ENCODE data around the gene SDF2L1.
"Not testable (repeated sequence)": the region's sequence is repeated elsewhere in the genome, so short reads cannot be mapped to it uniquely, and the experiment has no call there.

SDF2L1 gene

DNA sequence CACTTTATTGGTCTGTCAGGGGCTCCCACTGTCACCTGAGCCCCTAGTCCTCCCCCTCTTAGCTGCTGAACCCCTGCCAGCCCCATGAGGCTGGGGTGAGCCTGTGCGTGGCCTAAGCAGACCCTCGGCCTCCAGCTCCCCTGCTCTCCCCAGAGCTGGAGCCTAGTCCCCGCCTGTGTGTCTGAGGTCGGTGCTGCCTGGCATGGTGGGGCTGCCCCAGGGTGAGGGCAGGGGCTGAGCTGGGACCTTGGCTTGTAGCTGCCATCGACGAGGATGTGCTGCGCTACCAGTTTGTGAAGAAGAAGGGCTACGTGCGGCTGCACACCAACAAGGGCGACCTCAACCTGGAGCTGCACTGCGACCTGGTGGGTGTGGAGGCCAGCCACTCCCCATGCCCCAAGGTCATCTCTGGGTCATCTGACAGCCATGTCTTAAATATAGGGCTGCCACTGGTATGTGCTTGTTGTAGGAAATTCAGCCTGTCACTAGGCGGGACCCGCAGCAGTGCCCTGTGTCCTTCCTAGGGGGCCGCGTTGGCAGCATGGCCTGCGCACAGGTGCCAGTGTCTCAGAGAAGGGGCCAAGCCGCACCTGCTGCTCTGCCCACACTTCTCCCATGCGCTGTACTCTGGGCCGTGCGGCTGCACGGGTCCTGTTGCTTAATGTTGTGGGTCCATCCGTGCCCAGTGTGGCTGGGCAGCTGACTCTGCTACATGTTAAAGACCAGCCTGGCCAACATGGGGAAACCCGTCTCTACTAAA lies 44.7 kb downstream of the SDF2L1 start:
- DNase-seq (ENCODE audit: low read depth, low spot score): no peak

- no peak for DNase-seq (ENCODE audit: low read depth, low spot score)
Observed at GRCh38 chr22:21687685-21688259, 45.7 kb downstream of the SDF2L1 start.

DNA sequence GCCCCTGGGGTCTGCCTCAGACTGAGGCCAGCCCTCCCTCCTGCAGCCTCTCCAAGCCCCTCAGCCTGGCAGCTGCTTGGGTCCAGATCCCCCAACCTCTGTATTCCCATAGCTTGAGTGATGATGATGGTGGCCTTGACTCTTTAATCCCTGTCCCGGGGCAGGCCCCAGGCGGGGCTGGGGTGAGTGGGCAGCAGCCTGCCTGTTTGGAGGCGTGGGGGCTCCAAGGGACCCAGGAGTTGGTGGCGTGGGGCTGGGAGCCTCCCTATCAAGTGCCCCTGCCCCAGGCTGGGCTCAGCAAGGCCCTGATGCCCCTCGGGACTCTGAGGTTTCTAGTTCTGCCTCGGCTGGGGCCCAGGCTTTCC lies 46.2 kb downstream of the SDF2L1 start:
- no peak for DNase-seq (ENCODE audit: low read depth, low spot score)

DNA sequence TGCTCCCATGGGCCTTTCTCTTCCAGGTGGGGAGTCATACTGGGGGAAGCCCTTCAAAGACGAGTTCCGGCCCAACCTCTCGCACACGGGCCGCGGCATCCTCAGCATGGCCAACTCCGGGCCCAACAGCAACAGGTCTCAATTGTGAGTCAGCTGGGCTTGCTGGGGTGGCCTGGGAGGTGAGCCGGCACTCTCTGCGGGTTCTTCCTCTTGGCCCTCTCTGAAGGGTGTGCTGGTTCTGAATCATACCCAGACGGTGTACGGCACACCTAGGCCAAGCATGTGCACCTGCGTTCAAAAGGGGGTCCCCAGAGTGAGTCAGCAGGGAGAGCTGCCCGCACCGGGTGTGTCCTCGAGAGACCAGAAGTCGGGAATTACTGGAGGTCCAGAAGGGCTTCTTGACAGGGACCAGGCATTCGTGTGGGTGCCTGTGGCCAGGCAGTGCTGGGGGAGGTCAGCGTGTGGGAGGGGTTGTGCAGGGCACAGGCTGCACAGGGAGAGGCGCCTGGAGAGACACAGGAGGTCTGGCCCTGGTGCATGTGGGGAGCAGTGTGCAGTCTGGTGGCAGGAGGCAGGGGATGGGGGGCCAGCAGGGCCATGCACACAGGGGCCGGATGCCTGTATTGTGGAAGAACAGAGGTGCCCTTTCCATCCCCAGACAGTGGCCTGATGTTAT lies 46.7 kb downstream of the SDF2L1 start:
- no peak for DNase-seq (ENCODE audit: low read depth, low spot score)

GRCh38 chr22:21690401-21690801 lies 48.3 kb downstream of the SDF2L1 start:
- no peak for DNase-seq (ENCODE audit: low read depth, low spot score)

GRCh38 chr22:21691816-21692215 lies 49.7 kb downstream of the SDF2L1 start:
- DNase-seq (ENCODE audit: low read depth, low spot score): no peak

- DNase-seq (ENCODE audit: low read depth, low spot score): not testable (repeated sequence)
Observed at GRCh38 chr22:21692856-21693255, 50.8 kb downstream of the SDF2L1 start.

DNA sequence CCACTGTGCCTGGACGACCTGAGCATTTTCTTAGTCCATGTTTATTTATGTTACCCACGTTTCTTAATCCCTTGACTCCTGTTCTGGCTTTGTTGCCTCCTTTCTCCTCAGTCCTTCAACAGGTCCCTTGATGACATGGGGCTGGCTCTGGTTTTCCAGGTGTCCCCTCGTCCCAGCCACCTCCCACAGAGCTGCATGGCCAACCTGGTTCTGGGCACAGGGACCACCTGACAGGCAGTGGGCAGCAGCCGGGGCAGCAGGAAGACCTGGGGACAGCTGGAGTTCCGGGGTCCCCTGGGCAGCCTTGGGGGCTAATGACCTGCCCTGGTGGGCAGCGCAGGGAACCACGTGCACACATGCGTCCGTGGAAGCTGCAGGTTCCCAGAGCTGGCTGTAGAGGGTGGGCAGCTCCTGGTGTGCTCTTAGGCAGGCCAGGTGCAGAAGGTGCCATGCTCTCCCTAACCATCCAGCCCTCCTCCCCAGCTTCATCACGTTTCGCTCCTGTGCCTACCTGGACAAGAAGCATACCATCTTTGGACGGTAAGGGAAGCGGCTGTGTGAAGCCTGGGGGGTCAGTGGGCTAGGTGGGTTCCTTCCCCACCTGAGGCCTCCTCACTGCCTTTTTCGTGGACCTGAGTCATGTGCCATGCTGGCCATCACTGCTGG lies 51.4 kb downstream of the SDF2L1 start:
- DNase-seq (ENCODE audit: low read depth, low spot score): no peak

All from ELF-1 (cell line).